HEK293 (cell line): Measurements from ENCODE around the gene POLR2C.

Source experiments
- ELK4 ChIP-seq: IDR thresholded peaks from 2 replicates; pipeline ENCODE4 v1.6.1; 2011; ENCODE audit warnings: mild to moderate bottlenecking, low read depth, low read length, borderline replicate concordance
- FEZF1 ChIP-seq: fragments of 450-650 bp; formaldehyde crosslinking; IDR thresholded peaks from 2 replicates; pipeline ENCODE4 v1.5.1; 2016; ENCODE audit warnings: missing biosample characterization, missing genetic modification characterization
- GLIS1 ChIP-seq: fragments of 450-650 bp; formaldehyde crosslinking; IDR thresholded peaks from 2 replicates; pipeline ENCODE4 v1.5.1; 2016; ENCODE audit warnings: missing biosample characterization, missing genetic modification characterization
- HOXC10 ChIP-seq: sonication (generic); formaldehyde crosslinking; IDR thresholded peaks from 2 replicates; pipeline ENCODE4 v1.8.1; 2023; ENCODE audit warnings: mild to moderate bottlenecking, missing genetic modification reagents
- KLF1 ChIP-seq: fragments of 450-650 bp; formaldehyde crosslinking; IDR thresholded peaks from 2 replicates; pipeline ENCODE4 v1.5.1; 2016; ENCODE audit warnings: missing biosample characterization, missing genetic modification characterization
- SP7 ChIP-seq: fragments of 450-650 bp; formaldehyde crosslinking; IDR thresholded peaks from 2 replicates; pipeline ENCODE4 v1.5.1; 2016; ENCODE audit warnings: missing biosample characterization, missing genetic modification characterization
- ZBTB20 ChIP-seq: fragments of 450-650 bp; formaldehyde crosslinking; IDR thresholded peaks from 2 replicates; pipeline ENCODE4 v1.5.1; 2016; ENCODE audit warnings: missing biosample characterization, missing genetic modification characterization
- ZBTB21 ChIP-seq: fragments of 450-650 bp; formaldehyde crosslinking; IDR thresholded peaks from 2 replicates; pipeline ENCODE4 v1.5.1; 2017; ENCODE audit warnings: missing biosample characterization, missing genetic modification characterization
- ZBTB48 ChIP-seq: fragments of 450-650 bp; formaldehyde crosslinking; IDR thresholded peaks from 2 replicates; pipeline ENCODE4 v1.5.1; 2016; ENCODE audit warnings: missing biosample characterization, missing genetic modification characterization
- ZEB2 ChIP-seq: fragments of 450-650 bp; formaldehyde crosslinking; IDR thresholded peaks from 2 replicates; pipeline ENCODE4 v1.5.1; 2016; ENCODE audit warnings: missing biosample characterization, missing genetic modification characterization
- ZFP41 ChIP-seq: fragments of 450-650 bp; formaldehyde crosslinking; IDR thresholded peaks from 2 replicates; pipeline ENCODE4 v1.5.1; 2016; ENCODE audit warnings: missing biosample characterization, missing genetic modification characterization, borderline replicate concordance
- ZFP69B ChIP-seq: fragments of 450-650 bp; formaldehyde crosslinking; IDR thresholded peaks from 2 replicates; pipeline ENCODE4 v1.5.1; 2016; ENCODE audit warnings: missing biosample characterization, missing genetic modification characterization
- ZIC2 ChIP-seq: fragments of 450-650 bp; formaldehyde crosslinking; IDR thresholded peaks from 2 replicates; pipeline ENCODE4 v1.5.1; 2016; ENCODE audit warnings: missing biosample characterization, missing genetic modification characterization
- ZNF10 ChIP-seq: fragments of 450-650 bp; formaldehyde crosslinking; IDR thresholded peaks from 2 replicates; pipeline ENCODE4 v1.5.1; 2017; ENCODE audit warnings: missing biosample characterization, missing genetic modification characterization
- ZNF112 ChIP-seq: fragments of 450-650 bp; formaldehyde crosslinking; IDR thresholded peaks from 2 replicates; pipeline ENCODE4 v1.5.0; 2017; ENCODE audit warnings: missing biosample characterization, missing genetic modification characterization
- ZNF133 ChIP-seq: fragments of 450-650 bp; formaldehyde crosslinking; IDR thresholded peaks from 2 replicates; pipeline ENCODE4 v1.5.1; 2016; ENCODE audit warnings: missing biosample characterization, missing genetic modification characterization
- ZNF311 ChIP-seq: fragments of 450-650 bp; formaldehyde crosslinking; IDR thresholded peaks from 2 replicates; pipeline ENCODE4 v1.5.1; 2017; ENCODE audit warnings: missing biosample characterization, missing genetic modification characterization, borderline replicate concordance
- ZNF335 ChIP-seq: fragments of 450-650 bp; formaldehyde crosslinking; conservative IDR thresholded peaks from 2 replicates; pipeline ENCODE4 v1.5.1; 2016; ENCODE audit warnings: missing biosample characterization, missing genetic modification characterization
- ZNF391 ChIP-seq: fragments of 450-650 bp; formaldehyde crosslinking; IDR thresholded peaks from 2 replicates; pipeline ENCODE4 v1.5.1; 2016; ENCODE audit warnings: low read depth, missing biosample characterization, missing genetic modification characterization, borderline replicate concordance
- ZNF404 ChIP-seq: fragments of 450-650 bp; formaldehyde crosslinking; IDR thresholded peaks from 2 replicates; pipeline ENCODE4 v1.5.1; 2017; ENCODE audit warnings: missing biosample characterization, missing genetic modification characterization
- ZNF423 ChIP-seq: fragments of 450-650 bp; formaldehyde crosslinking; IDR thresholded peaks from 2 replicates; pipeline ENCODE4 v1.5.1; 2016; ENCODE audit warnings: missing biosample characterization, missing genetic modification characterization
- ZNF426 ChIP-seq: fragments of 450-650 bp; formaldehyde crosslinking; IDR thresholded peaks from 2 replicates; pipeline ENCODE4 v1.5.1; 2017; ENCODE audit warnings: missing biosample characterization, missing genetic modification characterization, mild to moderate bottlenecking, inconsistent platforms, moderate library complexity
- ZNF560 ChIP-seq: fragments of 450-650 bp; formaldehyde crosslinking; IDR thresholded peaks from 2 replicates; pipeline ENCODE4 v1.5.1; 2017; ENCODE audit warnings: missing biosample characterization, missing genetic modification characterization, borderline replicate concordance
- ZNF600 ChIP-seq: fragments of 450-650 bp; formaldehyde crosslinking; IDR thresholded peaks from 2 replicates; pipeline ENCODE4 v1.5.1; 2016; ENCODE audit warnings: missing biosample characterization, missing genetic modification characterization
- ZNF626 ChIP-seq: fragments of 450-650 bp; sonication (Bioruptor Pico); formaldehyde crosslinking; IDR thresholded peaks from 2 replicates; pipeline ENCODE4 v1.5.1; 2018; ENCODE audit warnings: missing biosample characterization, missing genetic modification characterization, inconsistent platforms
- ZNF664 ChIP-seq: fragments of 450-650 bp; formaldehyde crosslinking; IDR thresholded peaks from 2 replicates; pipeline ENCODE4 v1.5.1; 2016; ENCODE audit warnings: missing biosample characterization, missing genetic modification characterization
- ZNF792 ChIP-seq: fragments of 450-650 bp; formaldehyde crosslinking; IDR thresholded peaks from 2 replicates; pipeline ENCODE4 v1.5.1; 2016; ENCODE audit warnings: missing biosample characterization, missing genetic modification characterization
- ZNF837 ChIP-seq: fragments of 450-650 bp; formaldehyde crosslinking; IDR thresholded peaks from 2 replicates; pipeline ENCODE4 v1.5.1; 2016; ENCODE audit warnings: missing biosample characterization, missing genetic modification characterization
- TF ChIP-seq, protein P1 (sequence below): fragments of 450-650 bp; formaldehyde crosslinking; IDR thresholded peaks from 2 replicates; pipeline ENCODE4 v1.5.1; 2016; ENCODE audit warnings: missing biosample characterization, missing genetic modification characterization
- TF ChIP-seq, protein P2 (sequence below): fragments of 450-650 bp; formaldehyde crosslinking; IDR thresholded peaks from 2 replicates; pipeline ENCODE4 v1.5.1; 2016; ENCODE audit warnings: missing biosample characterization, missing genetic modification characterization
- TF ChIP-seq, protein P3 (sequence below): fragments of 450-650 bp; formaldehyde crosslinking; IDR thresholded peaks from 2 replicates; pipeline ENCODE4 v1.5.1; 2016; ENCODE audit warnings: missing biosample characterization, missing genetic modification characterization
- TF ChIP-seq, protein P4 (sequence below): fragments of 450-650 bp; formaldehyde crosslinking; IDR thresholded peaks from 2 replicates; pipeline ENCODE4 v1.5.1; 2017; ENCODE audit warnings: missing biosample characterization, missing genetic modification characterization
- TF ChIP-seq, protein P5 (sequence below): fragments of 450-650 bp; formaldehyde crosslinking; IDR thresholded peaks from 2 replicates; pipeline ENCODE4 v1.5.1; 2016; ENCODE audit warnings: missing biosample characterization, missing genetic modification characterization

Gene POLR2C

GRCh38 chr16:57513371-57514102, 51.1 kb downstream of the POLR2C start (continued):
- TF ChIP-seq, protein P1, sequence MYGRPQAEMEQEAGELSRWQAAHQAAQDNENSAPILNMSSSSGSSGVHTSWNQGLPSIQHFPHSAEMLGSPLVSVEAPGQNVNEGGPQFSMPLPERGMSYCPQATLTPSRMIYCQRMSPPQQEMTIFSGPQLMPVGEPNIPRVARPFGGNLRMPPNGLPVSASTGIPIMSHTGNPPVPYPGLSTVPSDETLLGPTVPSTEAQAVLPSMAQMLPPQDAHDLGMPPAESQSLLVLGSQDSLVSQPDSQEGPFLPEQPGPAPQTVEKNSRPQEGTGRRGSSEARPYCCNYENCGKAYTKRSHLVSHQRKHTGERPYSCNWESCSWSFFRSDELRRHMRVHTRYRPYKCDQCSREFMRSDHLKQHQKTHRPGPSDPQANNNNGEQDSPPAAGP (tag by site-specific recombination) = peak; percentile 32; the same call in 1 of the 2 replicates
- TF ChIP-seq ZNF423 (0 out of 2 replicates have a peak, but pooled peaks have one; percentile 30), ZNF664 (tag by site-specific recombination) (peak; percentile 98), ZBTB20 (no peak), ZNF335 (tag by site-specific recombination) (peak; percentile 63), ZNF792 (no peak), ZNF837 (tag by site-specific recombination) (no peak), ZNF626 (tag by site-specific recombination) (no peak), ZBTB21 (tag by site-specific recombination) (no peak), ZNF10 (tag by site-specific recombination) (no peak), ZNF391 (tag by site-specific recombination) (no peak), ELK4 (no peak), ZIC2 (tag by site-specific recombination) (peak; percentile 86), SP7 (0 out of 2 replicates have a peak, but pooled peaks have one; percentile 23), ZNF404 (tag by site-specific recombination) (no peak), ZNF112 (tag by site-specific recombination) (no peak), ZFP69B (peak; percentile 37; the same call in 1 of the 2 replicates), ZEB2 (tag by site-specific recombination) (no peak), ZNF600 (tag by site-specific recombination) (0 out of 2 replicates have a peak, but pooled peaks have one; percentile 23), ZNF426 (no peak), GLIS1 (tag by site-specific recombination) (peak; percentile 72), ZNF560 (no peak), ZNF311 (tag by site-specific recombination) (no peak), ZFP41 (tag by site-specific recombination) (no peak), ZBTB48 (tag by site-specific recombination) (no peak), ZNF133 (tag by site-specific recombination) (no peak), KLF1 (tag by site-specific recombination) (peak; percentile 84), HOXC10 (no peak), FEZF1 (tag by site-specific recombination) (peak; percentile 32; the same call in 1 of the 2 replicates)
- TF ChIP-seq, protein P2, sequence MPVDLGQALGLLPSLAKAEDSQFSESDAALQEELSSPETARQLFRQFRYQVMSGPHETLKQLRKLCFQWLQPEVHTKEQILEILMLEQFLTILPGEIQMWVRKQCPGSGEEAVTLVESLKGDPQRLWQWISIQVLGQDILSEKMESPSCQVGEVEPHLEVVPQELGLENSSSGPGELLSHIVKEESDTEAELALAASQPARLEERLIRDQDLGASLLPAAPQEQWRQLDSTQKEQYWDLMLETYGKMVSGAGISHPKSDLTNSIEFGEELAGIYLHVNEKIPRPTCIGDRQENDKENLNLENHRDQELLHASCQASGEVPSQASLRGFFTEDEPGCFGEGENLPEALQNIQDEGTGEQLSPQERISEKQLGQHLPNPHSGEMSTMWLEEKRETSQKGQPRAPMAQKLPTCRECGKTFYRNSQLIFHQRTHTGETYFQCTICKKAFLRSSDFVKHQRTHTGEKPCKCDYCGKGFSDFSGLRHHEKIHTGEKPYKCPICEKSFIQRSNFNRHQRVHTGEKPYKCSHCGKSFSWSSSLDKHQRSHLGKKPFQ = no peak
- TF ChIP-seq, protein P3, sequence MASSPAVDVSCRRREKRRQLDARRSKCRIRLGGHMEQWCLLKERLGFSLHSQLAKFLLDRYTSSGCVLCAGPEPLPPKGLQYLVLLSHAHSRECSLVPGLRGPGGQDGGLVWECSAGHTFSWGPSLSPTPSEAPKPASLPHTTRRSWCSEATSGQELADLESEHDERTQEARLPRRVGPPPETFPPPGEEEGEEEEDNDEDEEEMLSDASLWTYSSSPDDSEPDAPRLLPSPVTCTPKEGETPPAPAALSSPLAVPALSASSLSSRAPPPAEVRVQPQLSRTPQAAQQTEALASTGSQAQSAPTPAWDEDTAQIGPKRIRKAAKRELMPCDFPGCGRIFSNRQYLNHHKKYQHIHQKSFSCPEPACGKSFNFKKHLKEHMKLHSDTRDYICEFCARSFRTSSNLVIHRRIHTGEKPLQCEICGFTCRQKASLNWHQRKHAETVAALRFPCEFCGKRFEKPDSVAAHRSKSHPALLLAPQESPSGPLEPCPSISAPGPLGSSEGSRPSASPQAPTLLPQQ = 0 out of 2 replicates have a peak, but pooled peaks have one; percentile 27
- TF ChIP-seq, protein P4, sequence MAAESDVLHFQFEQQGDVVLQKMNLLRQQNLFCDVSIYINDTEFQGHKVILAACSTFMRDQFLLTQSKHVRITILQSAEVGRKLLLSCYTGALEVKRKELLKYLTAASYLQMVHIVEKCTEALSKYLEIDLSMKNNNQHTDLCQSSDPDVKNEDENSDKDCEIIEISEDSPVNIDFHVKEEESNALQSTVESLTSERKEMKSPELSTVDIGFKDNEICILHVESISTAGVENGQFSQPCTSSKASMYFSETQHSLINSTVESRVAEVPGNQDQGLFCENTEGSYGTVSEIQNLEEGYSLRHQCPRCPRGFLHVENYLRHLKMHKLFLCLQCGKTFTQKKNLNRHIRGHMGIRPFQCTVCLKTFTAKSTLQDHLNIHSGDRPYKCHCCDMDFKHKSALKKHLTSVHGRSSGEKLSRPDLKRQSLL (tag by site-specific recombination) = no peak
- TF ChIP-seq, protein P5, sequence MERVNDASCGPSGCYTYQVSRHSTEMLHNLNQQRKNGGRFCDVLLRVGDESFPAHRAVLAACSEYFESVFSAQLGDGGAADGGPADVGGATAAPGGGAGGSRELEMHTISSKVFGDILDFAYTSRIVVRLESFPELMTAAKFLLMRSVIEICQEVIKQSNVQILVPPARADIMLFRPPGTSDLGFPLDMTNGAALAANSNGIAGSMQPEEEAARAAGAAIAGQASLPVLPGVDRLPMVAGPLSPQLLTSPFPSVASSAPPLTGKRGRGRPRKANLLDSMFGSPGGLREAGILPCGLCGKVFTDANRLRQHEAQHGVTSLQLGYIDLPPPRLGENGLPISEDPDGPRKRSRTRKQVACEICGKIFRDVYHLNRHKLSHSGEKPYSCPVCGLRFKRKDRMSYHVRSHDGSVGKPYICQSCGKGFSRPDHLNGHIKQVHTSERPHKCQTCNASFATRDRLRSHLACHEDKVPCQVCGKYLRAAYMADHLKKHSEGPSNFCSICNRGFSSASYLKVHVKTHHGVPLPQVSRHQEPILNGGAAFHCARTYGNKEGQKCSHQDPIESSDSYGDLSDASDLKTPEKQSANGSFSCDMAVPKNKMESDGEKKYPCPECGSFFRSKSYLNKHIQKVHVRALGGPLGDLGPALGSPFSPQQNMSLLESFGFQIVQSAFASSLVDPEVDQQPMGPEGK (tag by site-specific recombination) = 0 out of 2 replicates have a peak, but pooled peaks have one; percentile 28
- TF ChIP-seq, all 188 proteins: peak for 16
